ENCODE data around the gene KCNMA1. TPM values are rescaled to one million over a fixed set of nuclear protein-coding genes. Genes with fewer than 3 reads are reported as not detected.

Gene KCNMA1
- total RNA-seq (8.9 TPM), polyA plus RNA-seq (ENCODE audit: insufficient read depth, low read depth, low replicate concordance) (4.2 TPM)
- long read RNA-seq, donor 1: 0 reads
- long read RNA-seq, donor 2: 0 reads
- long read RNA-seq, donor 3: 0 reads
- long read RNA-seq, donor 4: 0 reads
- long read RNA-seq, donor 5: 0 reads
- long read RNA-seq, donor 6: 0 reads
- long read RNA-seq, donor 7, partial matches to known transcripts: 2 of 9 reads
- long read RNA-seq, donor 7, other reads (novel, unspliced or antisense): 4 of 9 reads
- long read RNA-seq, donor 8: 0 reads
- long read RNA-seq, donor 9: 0 reads
- long read RNA-seq, donor 10, partial matches to known transcripts: 0 of 1 reads
- long read RNA-seq, donor 10, other reads (novel, unspliced or antisense): 0 of 1 reads

GRCh38 chr10:77637532-77638320 is at the start of gene KCNMA1:
KCNMA1 (minus strand) TSS chr10:77637808.
- no peaks in the 10 kb centered on the region for H3K4me1 ChIP-seq (ENCODE audit: control insufficient read depth in 2 of 3, insufficient read depth in 2 of 3, low read depth in 1 of 3, low read length in 3 of 3)
- no peak within 1 kb of the TSS for H3K27ac ChIP-seq (ENCODE audit: low read depth in 2 of 2, low read length in 2 of 2)
- intact Hi-C loops (cut with DNase I): no loop called here
- no peaks in the 10 kb centered on the region for H3K36me3 ChIP-seq (ENCODE audit: control insufficient read depth in 2 of 3, insufficient read depth in 3 of 3, low read length in 3 of 3)
- H3K9ac ChIP-seq (ENCODE audit: low read length in 3 of 3): no peak within 1 kb of the TSS
- FAIRE-seq: no peak
- peaks cover 37% of the 10 kb centered on the region for H3K27me3 ChIP-seq (ENCODE audit: control insufficient read depth, insufficient read depth, low read length)
- no peaks in the 10 kb centered on the region for H3K9me3 ChIP-seq (ENCODE audit: control insufficient read depth in 2 of 3, insufficient read depth in 1 of 3, low read length in 3 of 3)
- peak in 4 of 5 donors; percentile 39 to 66 (median 50) for DNase-seq
- H3K4me3 ChIP-seq (ENCODE audit: low read length in 3 of 3): peak within 1 kb of the TSS in 2 of 3 donors; percentile 36 to 39
- TF ChIP-seq, protein P1, sequence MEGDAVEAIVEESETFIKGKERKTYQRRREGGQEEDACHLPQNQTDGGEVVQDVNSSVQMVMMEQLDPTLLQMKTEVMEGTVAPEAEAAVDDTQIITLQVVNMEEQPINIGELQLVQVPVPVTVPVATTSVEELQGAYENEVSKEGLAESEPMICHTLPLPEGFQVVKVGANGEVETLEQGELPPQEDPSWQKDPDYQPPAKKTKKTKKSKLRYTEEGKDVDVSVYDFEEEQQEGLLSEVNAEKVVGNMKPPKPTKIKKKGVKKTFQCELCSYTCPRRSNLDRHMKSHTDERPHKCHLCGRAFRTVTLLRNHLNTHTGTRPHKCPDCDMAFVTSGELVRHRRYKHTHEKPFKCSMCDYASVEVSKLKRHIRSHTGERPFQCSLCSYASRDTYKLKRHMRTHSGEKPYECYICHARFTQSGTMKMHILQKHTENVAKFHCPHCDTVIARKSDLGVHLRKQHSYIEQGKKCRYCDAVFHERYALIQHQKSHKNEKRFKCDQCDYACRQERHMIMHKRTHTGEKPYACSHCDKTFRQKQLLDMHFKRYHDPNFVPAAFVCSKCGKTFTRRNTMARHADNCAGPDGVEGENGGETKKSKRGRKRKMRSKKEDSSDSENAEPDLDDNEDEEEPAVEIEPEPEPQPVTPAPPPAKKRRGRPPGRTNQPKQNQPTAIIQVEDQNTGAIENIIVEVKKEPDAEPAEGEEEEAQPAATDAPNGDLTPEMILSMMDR (IDR thresholded peaks at IDR 0.05; ENCODE audit: borderline replicate concordance, extremely low read depth, insufficient read depth): no peak

GRCh38 chr10:77686650-77687417 is 49.2 kb upstream of the KCNMA1 start:
- TF ChIP-seq, protein P1 (IDR thresholded peaks at IDR 0.05; ENCODE audit: borderline replicate concordance, extremely low read depth, insufficient read depth): no peak
- Histone ChIP-seq H3K27me3 (ENCODE audit: control insufficient read depth, insufficient read depth, low read length) (no peaks in the 10 kb centered on the region), H3K36me3 (ENCODE audit: control insufficient read depth in 2 of 3, insufficient read depth in 3 of 3, low read length in 3 of 3) (no peaks in the 10 kb centered on the region), H3K9ac (ENCODE audit: low read length in 3 of 3) (no peak overlapping the region), H3K4me3 (ENCODE audit: low read length in 3 of 3) (no peak overlapping the region), H3K9me3 (ENCODE audit: control insufficient read depth in 2 of 3, insufficient read depth in 1 of 3, low read length in 3 of 3) (no peaks in the 10 kb centered on the region), H3K27ac (ENCODE audit: low read depth in 2 of 2, low read length in 2 of 2) (no peak overlapping the region), H3K4me1 (ENCODE audit: control insufficient read depth in 2 of 3, insufficient read depth in 2 of 3, low read depth in 1 of 3, low read length in 3 of 3) (no peaks in the 10 kb centered on the region)
- intact Hi-C loops (cut with DNase I): no loop called here
- no peak for FAIRE-seq
- no peak for DNase-seq

GRCh38 chr10:77686096-77686495 is 48.5 kb upstream of the KCNMA1 start:
- FAIRE-seq: no peak
- TF ChIP-seq, protein P1 (IDR thresholded peaks at IDR 0.05; ENCODE audit: borderline replicate concordance, extremely low read depth, insufficient read depth): no peak
- intact Hi-C loops (cut with DNase I): no loop called here
- no peaks in the 10 kb centered on the region for H3K36me3 ChIP-seq (ENCODE audit: control insufficient read depth in 2 of 3, insufficient read depth in 3 of 3, low read length in 3 of 3)
- H3K9me3 ChIP-seq (ENCODE audit: control insufficient read depth in 2 of 3, insufficient read depth in 1 of 3, low read length in 3 of 3): no peaks in the 10 kb centered on the region
- no peak for DNase-seq
- H3K27ac ChIP-seq (ENCODE audit: low read depth in 2 of 2, low read length in 2 of 2): no peak overlapping the region
- H3K4me3 ChIP-seq (ENCODE audit: low read length in 3 of 3): no peak overlapping the region
- H3K27me3 ChIP-seq (ENCODE audit: control insufficient read depth, insufficient read depth, low read length): no peaks in the 10 kb centered on the region
- no peak overlapping the region for H3K9ac ChIP-seq (ENCODE audit: low read length in 3 of 3)
- no peaks in the 10 kb centered on the region for H3K4me1 ChIP-seq (ENCODE audit: control insufficient read depth in 2 of 3, insufficient read depth in 2 of 3, low read depth in 1 of 3, low read length in 3 of 3)

Data from kidney (tissue), 22 donors.